C4-2B (cell line): ENCODE measurements around the gene NLRP3.

Experiments
- H3K27ac ChIP-seq: fragments of 450-650 bp; 2 replicates; pipeline ENCODE4 v1.5.1; 2017
- ZFX ChIP-seq: fragments of 450-650 bp; IDR thresholded peaks from 2 replicates; pipeline ENCODE4 v1.6.1; 2017
- TF ChIP-seq, protein P1 (sequence below): fragments of 450-650 bp; conservative IDR thresholded peaks from 2 replicates; pipeline ENCODE4 v1.5.1; 2017; ENCODE audit warnings: mild to moderate bottlenecking

NLRP3 gene

DNA sequence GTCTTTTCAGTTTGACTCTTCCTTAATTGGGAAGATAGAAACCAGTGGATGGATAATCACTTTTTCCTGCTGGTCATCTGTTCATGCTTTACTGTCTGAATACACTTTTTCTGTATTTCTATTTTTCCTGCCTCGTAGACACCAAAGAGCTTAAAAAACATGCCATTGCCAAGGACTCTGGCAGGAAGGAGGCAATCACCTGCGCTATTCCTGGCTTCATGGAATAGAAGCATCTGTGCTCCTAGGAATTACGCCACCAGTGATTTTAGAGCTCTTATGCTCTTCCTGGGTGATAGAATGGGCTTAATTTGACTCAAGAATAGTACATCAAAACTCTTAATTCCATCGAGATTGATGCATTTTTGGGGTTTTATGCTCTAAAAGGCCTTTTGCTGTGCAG is 26.2 kb downstream of the NLRP3 start:
- no peak overlapping the region for H3K27ac ChIP-seq
- TF ChIP-seq ZFX, result no peak
- TF ChIP-seq, protein P1, sequence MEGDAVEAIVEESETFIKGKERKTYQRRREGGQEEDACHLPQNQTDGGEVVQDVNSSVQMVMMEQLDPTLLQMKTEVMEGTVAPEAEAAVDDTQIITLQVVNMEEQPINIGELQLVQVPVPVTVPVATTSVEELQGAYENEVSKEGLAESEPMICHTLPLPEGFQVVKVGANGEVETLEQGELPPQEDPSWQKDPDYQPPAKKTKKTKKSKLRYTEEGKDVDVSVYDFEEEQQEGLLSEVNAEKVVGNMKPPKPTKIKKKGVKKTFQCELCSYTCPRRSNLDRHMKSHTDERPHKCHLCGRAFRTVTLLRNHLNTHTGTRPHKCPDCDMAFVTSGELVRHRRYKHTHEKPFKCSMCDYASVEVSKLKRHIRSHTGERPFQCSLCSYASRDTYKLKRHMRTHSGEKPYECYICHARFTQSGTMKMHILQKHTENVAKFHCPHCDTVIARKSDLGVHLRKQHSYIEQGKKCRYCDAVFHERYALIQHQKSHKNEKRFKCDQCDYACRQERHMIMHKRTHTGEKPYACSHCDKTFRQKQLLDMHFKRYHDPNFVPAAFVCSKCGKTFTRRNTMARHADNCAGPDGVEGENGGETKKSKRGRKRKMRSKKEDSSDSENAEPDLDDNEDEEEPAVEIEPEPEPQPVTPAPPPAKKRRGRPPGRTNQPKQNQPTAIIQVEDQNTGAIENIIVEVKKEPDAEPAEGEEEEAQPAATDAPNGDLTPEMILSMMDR, result no peak

DNA sequence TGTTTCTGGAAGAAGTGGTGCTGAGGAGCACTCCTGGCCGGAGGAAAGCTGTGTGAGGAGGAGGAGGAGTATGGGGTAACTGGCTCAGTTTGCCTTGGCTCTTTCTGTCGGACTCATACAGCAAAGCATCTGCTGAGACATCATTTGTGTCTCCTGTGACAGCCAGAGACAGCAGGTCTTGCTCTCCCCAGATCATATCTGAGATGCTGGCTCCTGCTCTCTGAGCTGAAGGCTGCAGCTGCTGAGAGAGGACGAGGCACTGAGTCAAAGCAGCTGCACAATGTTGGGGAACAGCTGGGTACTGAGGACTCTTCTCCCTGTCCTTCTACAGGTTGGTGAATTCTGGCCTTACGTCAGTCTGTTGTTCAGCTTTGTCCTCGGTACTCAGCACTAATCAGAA is 27.7 kb downstream of the NLRP3 start:
- no peak overlapping the region for H3K27ac ChIP-seq
- TF ChIP-seq, protein P1, result no peak
- TF ChIP-seq ZFX, result no peak

DNA sequence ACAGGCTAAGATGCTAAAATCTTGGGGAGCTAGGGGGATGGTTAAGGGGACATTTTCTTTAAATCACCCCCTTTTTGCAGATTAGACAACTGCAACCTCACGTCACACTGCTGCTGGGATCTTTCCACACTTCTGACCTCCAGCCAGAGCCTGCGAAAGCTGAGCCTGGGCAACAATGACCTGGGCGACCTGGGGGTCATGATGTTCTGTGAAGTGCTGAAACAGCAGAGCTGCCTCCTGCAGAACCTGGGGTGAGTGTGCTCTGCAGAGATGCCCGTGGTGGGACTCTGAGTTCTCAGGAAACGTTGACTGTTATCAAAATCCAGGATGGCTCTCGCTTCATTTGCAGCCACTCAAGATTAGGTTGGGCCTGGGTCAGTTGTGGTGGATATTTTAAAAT is 28.6 kb downstream of the NLRP3 start:
- no peak overlapping the region for H3K27ac ChIP-seq

DNA sequence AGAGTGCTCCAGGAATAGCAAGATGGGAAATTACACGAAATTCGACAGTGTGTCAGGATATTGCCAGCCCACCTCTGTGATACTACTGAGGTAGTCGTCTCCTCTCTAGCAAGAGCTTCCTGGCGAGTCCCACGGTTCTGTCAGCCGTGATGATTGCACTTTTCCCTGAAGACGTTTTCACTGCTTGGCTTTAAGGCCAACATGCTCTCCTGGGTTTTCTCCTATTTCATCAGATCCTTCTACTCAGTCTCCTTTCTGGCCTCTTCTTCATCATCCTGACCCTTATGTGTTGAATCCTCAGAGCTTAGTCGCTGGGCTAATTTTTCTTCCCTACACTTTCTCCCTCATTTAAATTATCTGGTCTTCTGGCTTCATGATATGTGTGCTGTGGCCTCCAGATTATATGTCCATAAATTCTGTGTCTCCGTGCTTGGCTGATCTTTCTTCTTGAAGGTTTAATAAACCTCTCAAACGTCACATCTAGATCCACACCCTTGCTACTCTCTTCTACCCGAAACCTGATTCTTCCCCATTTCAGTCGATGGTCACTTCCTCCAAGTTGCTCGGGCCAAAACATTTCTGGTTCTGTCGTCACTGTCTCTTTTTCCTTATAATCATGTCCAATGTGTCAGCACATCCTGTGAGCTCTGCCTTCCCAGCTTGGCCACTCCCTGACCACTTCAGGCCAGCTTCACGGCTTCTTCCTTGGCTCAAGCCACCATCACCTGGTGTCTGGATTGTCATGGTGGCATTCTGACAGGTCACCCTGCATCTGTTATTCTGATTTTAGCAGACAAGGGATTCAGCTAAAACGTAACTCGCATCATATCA is 29.8 kb downstream of the NLRP3 start:
- no peak for TF ChIP-seq ZFX
- TF ChIP-seq, protein P1, result no peak
- H3K27ac ChIP-seq, result no peak overlapping the region

More for the DNA sequence above, 28.6 kb downstream of the NLRP3 start:
- TF ChIP-seq, protein P1, result no peak
- TF ChIP-seq ZFX, result no peak

DNA sequence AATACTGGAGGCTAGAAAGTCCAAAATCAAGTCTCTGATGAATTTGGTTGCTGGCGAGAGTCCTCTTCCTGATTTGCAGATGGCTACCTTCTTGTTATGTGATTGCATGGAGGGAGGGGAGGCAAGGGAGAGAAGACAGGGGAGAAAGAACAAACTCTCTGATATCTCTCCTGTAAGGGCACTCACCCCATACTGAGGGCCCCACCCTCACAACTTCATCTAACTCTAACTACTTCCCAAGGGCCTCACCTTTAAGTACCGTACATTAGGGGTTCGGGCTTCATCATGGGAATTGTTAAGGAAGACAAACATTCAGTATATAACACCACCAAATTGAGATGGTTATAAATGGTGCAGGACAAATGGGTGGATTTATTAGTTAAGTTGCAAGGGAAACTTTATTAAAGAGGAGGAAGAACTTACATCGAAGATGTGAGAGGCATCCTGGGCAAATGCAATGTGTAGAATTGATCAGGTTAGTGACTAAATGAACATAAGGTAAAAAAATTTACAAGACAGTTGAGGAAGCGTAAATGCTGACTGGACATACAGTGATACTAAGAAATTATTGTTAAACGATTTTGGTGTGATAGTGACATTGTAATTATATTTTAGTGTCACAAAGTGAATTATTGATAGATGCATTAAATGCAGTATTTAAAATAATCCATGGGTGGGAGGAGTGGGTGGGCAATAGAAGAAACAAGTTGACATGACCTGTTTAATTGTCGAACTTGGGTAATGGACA is 31.4 kb downstream of the NLRP3 start:
- no peak overlapping the region for H3K27ac ChIP-seq
- TF ChIP-seq ZFX, result no peak
- TF ChIP-seq, protein P1, result no peak

DNA sequence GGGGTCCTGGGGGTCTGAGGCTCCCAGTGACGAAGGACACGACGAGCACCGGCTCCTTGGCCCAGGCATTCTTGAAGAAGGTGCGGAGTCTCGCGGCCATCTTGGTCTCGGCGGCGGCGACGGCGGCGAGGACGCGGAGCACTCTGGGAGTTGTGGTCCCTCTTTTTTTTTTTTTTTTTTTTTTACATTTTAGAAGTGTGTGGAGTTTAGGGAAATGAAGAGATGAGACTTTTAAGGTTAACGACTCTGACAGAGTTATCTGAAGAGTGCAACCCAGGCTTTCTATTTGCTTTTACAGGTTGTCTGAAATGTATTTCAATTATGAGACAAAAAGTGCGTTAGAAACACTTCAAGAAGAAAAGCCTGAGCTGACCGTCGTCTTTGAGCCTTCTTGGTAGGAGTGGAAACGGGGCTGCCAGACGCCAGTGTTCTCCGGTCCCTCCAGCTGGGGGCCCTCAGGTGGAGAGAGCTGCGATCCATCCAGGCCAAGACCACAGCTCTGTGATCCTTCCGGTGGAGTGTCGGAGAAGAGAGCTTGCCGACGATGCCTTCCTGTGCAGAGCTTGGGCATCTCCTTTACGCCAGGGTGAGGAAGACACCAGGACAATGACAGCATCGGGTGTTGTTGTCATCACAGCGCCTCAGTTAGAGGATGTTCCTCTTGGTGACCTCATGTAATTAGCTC is 32.3 kb downstream of the NLRP3 start:
- TF ChIP-seq, protein P1, result no peak
- no peak for TF ChIP-seq ZFX
- H3K27ac ChIP-seq, result no peak overlapping the region
